GM19238 (cell line): ENCODE data around the gene BHLHA9.

Experiments used
- DNase-seq: peaks from one replicate; pipeline ENCODE4 v3.0.0; 2011; ENCODE audit warnings: low spot score; ENCODE audit not compliant: insufficient read length

Gene BHLHA9

GRCh38 chr17:1255041-1255440, 15.2 kb upstream of the BHLHA9 start:
- no peak for DNase-seq

GRCh38 chr17:1256699-1257098, 13.5 kb upstream of the BHLHA9 start:
- DNase-seq, result no peak

GRCh38 chr17:1260086-1260769, 10.0 kb upstream of the BHLHA9 start:
- no peak for DNase-seq

GRCh38 chr17:1260770-1261161, 9.5 kb upstream of the BHLHA9 start:
- no peak for DNase-seq

GRCh38 chr17:1264196-1264595, 6.0 kb upstream of the BHLHA9 start:
- DNase-seq, result no peak

GRCh38 chr17:1267471-1267943, 2.7 kb upstream of the BHLHA9 start:
- no peak for DNase-seq

- DNase-seq, result no peak
Measured at GRCh38 chr17:1271030-1271423, 783 bp downstream of the BHLHA9 start.

- DNase-seq, result no peak
Measured at GRCh38 chr17:1271441-1271840, 1.2 kb downstream of the BHLHA9 start.

GRCh38 chr17:1272701-1273100, 2.5 kb downstream of the BHLHA9 start:
- DNase-seq, result no peak

GRCh38 chr17:1273492-1274244, 3.4 kb downstream of the BHLHA9 start:
- DNase-seq, result no peak

- DNase-seq, result no peak
Measured at GRCh38 chr17:1274245-1274608, 4.0 kb downstream of the BHLHA9 start.

- DNase-seq, result no peak
Measured at GRCh38 chr17:1275205-1275961, 5.1 kb downstream of the BHLHA9 start.

GRCh38 chr17:1275962-1276736, 5.9 kb downstream of the BHLHA9 start:
- peak; percentile 71 for DNase-seq

GRCh38 chr17:1280652-1281051, 10.4 kb downstream of the BHLHA9 start:
- DNase-seq, result no peak

- no peak for DNase-seq
Measured at GRCh38 chr17:1286379-1287106, 16.3 kb downstream of the BHLHA9 start.

GRCh38 chr17:1289695-1290094, 19.5 kb downstream of the BHLHA9 start:
- no peak for DNase-seq

- DNase-seq, result no peak
Measured at GRCh38 chr17:1290676-1291075, 20.4 kb downstream of the BHLHA9 start.

GRCh38 chr17:1294157-1294717, 24.0 kb downstream of the BHLHA9 start:
- DNase-seq, result no peak

- DNase-seq, result no peak
Measured at GRCh38 chr17:1298606-1299005, 28.4 kb downstream of the BHLHA9 start.

GRCh38 chr17:1299552-1300370, 29.5 kb downstream of the BHLHA9 start:
- DNase-seq, result no peak
